Measurements from ENCODE around the gene TMEM54.

TMEM54 gene

DNA sequence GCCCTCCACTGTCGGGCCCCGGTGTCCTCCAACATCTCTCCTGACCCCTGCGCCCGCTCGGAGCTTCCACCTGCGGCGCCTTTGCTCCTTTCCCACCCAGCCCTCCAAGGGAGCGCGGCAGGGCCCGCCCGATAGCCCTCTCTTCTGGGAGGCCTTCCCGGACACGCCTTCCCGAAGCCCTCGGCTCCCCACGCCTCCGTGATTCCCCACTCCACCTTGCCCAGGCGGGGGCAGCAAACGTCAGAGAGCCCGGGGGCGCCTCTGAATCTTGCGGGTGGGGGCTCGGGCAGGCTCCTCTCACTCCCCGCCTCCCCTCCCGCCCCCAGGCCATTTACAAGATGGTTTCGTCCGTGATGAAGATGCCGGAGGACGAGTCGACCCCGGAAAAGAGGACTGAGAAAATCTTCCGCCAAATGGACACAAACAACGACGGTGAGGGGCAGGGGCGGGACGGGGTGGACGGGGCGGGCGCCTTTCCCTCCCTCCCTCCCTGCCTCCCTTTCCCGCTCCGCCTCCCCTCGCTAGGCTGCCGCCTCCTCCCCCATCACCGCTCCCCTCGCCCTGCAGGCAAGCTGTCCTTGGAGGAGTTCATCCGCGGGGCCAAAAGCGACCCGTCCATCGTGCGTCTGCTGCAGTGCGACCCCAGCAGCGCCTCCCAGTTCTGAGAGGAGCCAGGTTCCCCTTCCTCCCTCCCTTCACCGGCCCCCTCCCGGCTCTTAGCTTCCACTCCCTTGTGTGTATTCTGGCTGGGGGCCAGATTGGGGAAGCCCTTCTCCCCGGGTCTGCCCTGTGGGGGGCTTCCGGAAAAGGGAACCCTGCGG is 7.8 kb downstream of the TMEM54 start:
- DNase-seq, result peak; percentile 23

DNA sequence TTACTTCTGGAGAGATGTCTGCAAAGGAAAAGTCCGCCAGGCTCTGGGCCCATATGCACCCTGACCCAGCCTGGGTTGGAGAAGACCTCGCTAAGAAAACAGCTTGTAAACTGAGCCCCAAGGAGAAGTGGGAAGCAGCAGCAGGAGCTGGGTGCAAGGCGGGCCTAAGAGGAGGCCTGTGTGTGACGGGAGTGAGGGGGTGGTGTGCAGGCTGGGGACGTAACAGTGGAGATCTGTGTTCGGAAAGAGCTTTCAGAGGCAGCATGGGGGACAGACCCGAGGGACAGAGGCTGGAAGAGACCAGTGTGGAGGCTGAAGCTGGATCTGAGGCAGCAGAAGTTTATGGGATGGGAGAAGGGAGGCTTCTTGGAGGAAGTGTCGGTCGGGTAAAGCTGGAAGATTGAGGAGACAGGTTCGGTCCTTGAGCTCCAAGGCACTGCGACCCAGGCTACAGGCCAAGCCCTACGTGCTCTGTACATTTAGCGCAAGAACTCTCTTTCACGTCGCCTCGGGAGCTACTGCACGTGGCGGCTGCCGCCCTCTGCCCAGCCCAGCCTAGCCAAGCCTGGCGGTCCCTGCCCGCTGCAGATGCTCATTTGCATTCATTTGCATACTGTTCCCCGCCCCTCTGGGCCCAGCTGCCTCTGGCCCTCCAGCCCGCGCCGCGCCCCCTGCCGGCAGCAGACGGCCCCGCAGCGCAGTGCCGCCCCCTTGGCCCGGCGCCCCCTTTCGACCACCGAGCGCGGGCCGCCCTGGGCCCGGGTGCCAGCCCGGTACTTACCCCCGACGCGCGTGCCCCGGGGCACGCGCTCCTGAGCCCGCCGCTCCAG is 8.6 kb downstream of the TMEM54 start:
- no peak for DNase-seq

DNA sequence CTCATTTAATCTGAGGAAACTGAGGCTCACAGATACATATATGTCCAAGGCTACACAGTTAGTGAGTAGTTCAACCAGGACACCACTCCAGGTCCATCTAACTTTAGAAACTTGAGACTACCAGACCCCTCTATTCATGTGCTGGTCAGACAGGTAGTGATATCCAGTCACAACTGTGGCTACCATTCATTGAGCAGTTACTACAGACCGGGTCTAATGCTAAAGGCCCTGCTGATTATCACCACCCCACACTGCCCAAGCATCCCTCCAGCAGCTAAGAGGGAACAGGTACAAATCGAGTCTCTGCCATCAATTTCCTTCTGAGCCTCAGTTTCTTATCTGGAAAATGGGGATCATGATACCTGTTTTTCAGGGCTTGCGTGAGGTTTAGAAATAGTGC is 9.6 kb downstream of the TMEM54 start:
- DNase-seq, result no peak

DNA sequence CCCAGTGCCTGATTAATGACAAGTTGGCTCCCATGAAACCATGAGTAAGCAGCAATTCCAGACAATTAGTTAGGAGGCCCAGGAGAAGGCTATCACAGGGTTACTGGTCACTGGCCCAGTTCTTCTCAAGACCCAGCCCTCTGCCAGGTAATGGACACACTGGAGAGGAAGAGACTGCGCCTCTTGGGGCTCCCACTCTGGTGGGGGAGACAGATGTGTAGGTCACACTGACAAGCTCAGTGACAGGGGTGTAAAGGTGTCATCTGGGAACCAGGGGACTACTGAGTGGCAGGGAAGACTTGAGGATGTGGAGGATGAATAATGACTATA is 10.0 kb downstream of the TMEM54 start:
- no peak for DNase-seq

DNA sequence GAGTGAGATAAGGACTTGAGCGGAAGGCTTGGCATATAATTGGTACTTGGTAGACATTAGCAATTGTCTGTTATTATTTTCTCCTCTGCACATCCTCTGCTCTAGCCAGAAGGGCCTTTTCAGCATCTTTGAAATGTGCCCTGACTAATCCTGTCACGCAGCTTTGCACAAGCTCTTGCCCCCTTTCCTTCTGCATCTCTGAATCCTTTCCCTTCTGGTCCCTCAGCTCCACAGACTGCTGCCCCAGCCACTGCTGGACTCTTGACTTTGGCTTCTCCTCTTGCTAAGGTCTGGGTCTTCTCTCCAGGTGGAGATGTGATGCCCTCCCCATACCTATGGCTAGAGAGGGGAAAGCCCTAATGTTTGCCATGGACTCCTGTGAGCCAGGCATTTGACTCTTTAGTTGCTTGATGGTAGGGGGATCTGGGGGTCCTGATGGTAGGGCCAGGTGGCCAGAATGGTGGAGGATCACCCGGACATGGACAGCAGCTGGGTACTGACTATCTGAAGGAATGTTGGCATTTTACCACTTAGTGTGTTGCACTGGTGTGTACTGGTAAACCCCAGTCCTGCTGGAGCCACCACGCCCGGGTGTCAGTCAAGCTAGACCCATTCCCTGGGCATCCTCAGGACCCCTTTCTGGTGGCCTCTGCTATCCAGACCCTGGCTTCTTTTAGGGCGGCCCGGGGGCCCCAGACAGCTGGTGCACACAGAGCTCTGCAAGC is 10.5 kb downstream of the TMEM54 start:
- no peak for DNase-seq

DNA sequence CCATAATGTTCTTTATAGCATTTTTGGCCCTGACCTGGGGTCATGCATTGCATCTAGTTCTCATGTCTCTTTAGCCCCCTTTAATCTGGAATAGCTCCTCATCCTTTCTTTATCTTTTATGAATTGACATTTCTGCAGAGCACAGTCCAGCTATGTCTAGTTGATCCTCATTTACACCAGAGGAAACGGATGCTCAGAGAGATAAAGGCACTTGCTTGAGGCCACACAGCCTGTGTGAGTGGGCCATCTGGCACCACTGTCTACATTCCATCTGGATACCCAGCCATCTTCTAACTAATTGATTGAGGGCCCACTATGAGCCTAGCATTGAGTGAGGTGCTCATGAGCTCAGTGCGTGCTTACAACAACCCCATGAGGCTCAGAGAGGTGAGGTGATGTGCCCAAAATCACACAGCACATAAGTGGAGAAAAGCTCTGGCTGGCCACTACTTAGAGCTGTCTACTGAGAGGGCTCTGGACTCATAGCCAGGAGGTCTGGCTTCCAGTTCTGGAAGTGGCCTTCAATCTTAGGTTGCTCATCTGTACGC is 11.4 kb downstream of the TMEM54 start:
- DNase-seq, result no peak

DNA sequence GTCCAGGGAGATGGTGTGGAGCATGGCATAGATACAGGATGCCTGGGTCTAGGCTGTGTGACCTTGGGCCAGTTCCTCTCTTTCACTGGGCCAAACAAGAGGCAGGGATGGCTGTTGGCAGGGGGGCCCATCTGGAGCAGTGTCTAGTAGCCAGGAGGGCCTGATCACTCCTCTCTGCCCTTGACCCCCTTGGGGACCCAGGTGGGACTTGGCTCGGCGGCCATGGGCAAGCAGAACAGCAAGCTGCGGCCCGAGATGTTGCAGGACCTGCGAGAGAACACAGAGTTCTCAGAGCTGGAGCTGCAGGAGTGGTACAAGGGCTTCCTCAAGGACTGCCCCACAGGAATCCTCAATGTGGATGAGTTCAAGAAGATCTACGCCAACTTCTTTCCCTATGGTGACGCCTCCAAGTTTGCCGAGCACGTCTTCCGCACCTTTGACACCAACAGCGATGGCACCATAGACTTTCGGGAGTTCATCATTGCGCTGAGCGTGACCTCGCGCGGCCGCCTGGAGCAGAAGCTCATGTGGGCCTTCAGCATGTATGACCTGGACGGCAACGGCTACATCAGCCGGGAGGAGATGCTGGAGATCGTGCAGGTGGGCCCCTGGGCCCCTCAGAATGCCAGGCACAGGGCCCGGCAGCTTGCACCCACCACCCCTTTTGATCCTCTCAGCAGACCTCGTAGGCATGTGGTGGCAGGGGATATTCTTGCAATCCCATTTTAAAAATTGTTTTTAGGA is 12.3 kb downstream of the TMEM54 start:
- DNase-seq, result no peak

DNA sequence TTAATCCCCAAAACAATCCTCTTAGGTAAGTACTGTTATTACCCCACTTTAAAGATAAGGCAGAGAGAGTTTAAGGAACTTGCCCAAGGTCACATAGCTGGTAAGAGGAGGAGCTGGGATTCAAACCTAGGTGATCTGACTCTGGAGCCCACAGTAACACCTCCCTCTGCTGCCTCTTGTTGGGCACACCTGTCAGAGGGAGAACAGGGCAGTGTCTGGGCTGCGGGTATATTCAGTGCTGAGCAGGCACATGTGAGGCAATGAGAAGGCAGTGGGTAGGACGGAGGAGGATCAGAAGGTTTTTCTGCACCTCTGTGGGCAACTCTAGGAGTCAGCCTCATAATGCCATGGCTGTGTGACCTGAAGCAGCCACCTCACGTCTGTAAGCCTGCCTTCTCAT is 13.1 kb downstream of the TMEM54 start:
- no peak for DNase-seq

DNA sequence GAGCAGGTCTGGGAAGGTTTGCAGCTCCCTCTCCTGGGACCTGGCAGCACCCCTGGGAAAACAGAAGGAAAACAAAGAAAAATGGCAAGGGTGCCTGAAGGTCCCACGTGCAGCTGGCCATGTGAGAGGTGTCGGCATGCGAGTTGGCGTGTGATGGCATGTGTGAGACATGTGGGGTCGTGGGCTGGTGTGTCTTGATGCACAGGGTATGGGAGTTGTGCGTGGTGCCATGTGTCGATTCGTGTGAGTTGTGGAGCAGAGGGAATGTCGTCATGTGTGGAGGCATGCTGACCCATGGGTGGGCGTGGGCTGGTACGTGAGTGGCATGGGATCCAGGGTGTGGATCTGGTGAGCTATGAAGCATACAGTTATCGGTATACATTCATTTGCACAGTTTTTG is 13.6 kb downstream of the TMEM54 start:
- no peak for DNase-seq

DNA sequence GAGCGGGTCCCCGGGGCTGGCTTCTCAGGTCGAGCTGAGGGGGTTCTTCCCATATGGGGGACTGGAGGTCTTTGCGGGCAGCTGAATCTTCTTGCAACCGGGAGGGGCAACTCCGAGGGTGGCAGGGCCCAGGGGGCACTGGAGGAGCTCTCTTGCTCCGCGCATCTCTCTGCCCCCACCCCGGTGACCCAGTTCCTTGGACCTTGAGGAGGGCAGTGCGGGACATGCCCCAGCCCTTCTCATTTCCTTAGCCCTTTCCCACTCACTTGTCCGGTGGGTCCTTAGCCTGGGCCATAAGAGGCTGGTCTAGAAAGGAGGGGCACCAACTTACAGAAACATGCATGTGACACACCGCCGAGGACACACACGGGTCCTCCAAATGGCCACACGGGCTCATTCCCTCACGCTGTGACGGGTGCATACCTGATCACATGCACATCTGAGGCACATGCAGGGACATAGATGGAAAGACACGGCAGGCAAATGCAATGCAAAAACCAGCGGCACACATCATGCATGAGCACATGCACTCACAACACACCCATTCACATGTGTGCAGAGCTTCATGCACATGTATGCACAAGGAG is 14.3 kb downstream of the TMEM54 start:
- DNase-seq, result no peak

DNA sequence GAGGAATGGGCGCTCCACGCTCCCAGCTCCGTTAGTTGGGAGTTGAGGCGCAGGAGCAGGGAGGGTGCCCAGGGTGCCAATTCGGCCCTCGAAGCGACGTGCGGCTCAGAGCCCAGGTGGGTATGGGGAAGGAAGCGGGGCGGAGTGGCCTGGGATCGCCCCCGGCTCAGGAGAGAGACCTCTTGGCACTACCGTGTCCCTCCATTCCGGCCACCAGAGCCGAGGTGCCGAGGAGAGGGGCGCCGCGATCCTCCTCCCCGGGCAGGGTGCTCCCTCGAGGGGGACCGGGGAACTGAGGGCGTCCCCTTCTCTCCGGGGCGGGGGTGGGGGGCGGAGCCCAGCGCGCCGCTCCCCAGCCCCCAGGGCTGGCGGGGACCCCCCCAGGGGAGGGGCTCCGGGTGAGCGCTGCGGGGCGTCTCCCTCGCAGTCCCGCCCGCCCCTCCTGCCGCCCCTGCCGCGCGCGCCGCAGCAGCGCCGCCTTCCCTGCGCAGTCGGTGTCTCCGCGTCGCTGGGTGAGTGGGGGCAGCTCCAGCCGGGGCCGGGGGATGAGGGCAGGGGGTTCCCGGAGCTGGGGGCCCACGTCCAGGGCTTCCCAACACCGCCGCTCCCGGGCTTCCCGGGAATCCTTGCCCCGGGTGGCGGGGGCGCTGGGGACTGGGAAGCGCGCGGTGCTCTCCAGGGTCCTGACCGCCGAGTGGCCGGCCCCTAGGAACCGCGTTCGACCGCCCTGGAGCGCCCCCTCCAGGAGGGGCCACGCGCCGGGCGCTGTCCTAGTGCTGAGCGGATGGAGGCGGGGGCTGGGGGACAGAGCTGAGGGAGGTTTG is 15.0 kb downstream of the TMEM54 start, which contains the start of gene HPCA:
Gene HPCA, plus strand, starts transcription at position 488 of the 824 bp plus-strand sequence. CDS start 2,408 bp downstream, outside the sequence.
- peak; percentile 52 for DNase-seq

DNA sequence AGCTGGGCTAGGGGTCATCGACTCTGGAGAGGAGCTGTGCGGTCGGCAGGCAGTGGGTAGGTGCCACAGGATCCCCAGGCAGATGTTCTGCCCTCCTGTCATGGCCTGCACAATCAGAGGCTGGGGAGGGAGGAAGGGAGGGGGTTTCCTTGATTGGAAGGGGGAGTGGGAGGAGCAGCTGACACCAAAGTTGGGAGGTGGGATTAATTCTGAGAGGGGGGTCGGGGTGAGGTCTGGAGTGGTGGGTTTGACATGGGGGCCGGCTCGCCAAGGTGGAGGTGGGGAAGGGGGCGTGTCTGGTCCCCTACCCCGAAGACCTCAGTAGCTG is 15.5 kb downstream of the TMEM54 start:
- DNase-seq, result no peak

DNA sequence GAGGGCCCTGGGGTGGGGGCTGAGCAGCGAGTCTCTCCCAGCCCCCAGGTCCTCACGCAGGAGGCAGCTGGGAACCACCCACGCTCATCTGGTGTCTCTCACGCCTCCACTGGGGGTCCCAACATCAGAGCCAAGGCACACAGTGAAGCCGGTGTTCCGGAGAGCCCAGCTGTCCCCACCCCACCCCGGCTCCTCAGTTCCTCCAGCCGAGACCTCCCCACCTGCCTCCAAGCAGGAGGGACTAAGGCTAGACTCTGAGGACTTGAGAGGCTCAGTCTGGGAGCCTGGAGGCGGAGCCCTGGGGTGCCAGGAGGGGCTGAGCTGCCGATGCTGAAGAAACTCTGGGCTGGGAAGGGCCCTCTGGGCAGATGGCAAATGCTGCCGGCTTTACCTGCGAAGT is 16.5 kb downstream of the TMEM54 start:
- no peak for DNase-seq

DNA sequence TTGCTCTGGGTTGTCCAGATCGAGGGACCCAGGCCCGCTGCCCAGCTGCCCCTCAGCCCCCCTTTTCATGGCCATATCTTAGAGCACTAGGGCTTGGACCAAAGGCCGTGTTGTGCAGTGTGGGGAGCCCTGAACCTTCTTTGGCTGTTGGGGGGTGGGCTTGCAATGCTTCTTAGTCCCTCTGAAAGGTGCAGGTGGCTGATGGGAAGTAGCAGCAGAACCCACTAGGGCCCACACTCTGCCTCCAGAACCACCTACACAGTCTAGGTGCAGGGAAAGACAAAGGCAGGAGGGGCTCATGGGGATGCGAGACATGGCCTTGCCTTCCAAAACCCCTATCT is 17.2 kb downstream of the TMEM54 start:
- no peak for DNase-seq

DNA sequence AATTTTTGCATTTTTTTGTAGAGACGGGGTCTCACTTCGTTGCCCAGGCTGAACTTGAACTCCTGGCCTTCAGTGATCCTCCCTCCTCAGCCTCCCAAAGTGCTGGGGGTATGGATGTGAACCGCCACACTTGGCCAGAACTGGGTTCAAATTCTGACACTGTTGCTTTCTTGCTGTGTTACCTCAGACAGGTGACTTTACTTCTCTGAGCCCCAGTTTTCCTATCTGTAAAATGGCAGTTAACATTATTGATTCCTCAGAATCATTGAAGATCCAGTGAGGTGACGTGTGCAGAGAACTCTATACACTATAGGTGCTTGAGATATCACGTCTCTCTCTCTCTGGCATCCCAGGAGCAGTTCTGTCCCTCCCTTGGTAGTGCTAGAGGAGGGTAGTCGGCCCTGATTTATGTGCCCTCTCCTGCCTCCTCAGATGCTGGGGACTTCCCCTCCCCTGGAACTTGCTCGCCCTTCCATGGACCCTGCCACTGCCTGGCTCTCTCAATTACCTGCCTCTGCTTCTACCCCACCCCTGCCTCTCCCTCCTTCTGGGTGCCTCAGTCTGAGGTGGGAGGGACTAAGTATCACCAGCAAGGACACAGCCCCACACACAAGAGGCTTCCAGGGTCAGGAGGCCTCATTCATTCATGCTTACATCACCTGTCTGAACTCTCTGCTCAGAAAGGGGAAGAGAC is 17.7 kb downstream of the TMEM54 start:
- DNase-seq, result no peak

DNA sequence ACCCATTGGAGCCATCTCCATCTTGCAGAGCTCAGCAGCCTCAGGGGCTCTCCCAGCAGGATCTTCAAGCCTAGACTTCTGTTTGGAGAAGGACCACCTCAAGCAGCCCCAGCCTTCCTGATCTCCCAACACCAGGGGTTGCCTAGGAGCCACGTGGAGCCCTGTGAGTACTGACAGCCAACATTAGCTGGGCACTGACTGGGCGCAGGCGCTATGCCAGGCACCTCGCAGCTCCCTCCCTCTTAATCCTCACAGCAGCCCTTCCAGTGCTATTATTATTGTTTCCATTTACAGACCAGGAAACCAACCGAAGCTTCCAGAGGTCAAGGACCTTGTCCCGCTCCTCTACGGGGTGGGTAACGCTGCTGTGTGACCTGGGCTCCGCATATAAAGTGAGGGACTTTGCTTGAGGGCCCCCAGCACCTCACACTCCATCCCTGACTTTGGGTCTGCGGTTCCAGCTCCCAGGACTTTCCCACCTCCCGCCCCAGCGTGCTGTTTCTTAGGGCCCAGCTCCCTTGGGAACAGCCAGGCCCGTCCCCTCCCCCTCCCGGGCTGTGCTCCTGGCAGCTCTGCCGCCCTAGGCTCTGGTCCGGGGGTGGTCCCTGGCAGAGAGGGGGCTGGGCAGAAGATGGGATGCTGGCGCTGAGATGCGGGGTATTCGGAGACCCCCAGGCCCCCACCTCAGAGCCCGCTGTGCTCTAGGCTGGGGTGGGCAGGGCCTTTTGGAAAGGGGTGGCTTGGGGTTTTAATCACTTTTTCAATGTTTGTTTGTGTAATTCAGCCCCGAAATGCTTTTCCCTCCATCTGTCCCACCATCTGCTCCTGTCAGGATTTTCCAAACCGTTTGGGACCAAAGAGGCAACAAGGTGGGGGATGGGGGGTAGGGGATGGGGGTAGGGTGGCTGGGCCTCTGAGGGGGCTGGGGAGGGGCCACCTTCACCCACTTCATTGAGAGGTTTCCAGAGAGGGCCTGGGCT is 19.0 kb downstream of the TMEM54 start:
- DNase-seq, result no peak

DNA sequence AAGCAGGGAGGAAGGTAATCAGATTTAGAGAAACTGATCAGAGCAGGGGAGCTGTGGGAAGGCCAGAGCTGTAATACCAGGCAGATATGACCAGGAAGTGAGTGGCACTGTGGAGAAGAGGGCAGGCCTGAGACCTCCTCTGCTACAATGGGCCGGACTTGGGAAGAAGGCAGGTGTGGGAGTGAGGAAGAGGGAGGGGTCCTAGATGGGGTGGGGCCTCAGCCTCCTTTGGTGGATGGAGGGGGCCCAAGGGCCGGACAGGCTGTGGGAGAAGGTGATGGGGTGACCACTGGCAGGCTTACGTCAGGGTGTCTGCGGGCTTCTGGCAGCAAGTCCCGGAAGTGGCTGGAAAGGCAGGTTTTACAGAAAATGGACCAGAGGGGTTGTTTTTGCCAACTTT is 19.9 kb downstream of the TMEM54 start:
- DNase-seq, result no peak

DNA sequence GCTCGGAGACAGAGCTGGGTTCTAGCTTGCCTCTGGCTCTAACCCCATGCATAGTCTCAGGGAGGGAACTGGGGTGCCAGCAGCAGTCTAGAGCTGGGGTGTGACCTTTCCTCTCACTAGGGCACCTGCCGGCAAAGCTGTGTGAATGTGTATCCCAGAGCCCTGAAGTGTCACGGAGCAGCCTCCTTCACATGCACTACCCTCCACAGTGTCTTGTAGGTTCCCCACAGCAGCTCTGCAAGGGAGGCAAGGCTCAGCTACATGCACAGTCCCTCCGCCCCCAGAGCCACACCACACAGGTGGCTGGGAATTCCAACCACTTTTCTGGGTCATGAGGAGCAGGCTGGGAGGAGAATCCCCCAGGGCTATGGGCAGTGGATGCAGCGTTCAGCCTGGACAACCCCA is 22.6 kb downstream of the TMEM54 start:
- no peak for DNase-seq

DNA sequence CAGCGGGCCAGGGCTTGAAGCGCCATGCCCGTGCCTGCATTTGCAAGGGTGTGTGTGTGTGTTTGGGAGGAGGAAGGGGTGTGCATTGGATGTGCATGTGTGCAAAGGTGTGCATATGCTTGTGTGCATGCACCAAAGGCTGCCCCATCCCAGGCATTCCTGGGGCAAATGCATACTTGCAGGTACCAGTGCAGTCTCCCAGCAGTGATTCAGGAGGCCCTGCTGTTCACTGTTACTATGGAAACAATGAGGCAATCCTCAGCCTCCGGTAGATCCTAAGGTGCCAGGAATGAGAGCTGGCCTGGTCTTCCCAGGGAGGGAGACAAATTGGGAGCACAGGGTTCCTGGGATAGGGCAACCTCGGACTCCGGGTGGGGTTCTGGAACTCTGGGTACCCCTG is 23.0 kb downstream of the TMEM54 start:
- peak; percentile 58 for DNase-seq

All from NCI-H226 (cell line).